HG02798 (cell line): ENCODE measurements around the gene MYO1F.
"Not testable (repeated sequence)": the region's sequence is repeated elsewhere in the genome, so short reads cannot be mapped to it uniquely, and the experiment has no call there.

Experiments
- ATAC-seq: cut with Tn5 transposase; IDR thresholded peaks from one replicate; pipeline ENCODE4 v1.9.1; 2021; ENCODE audit warnings: mild to moderate bottlenecking; ENCODE audit not compliant: unreplicated experiment, poor library complexity

Gene MYO1F

GRCh38 chr19:8525401-8525684 is 51.9 kb downstream of the MYO1F start:
- no peak for ATAC-seq

GRCh38 chr19:8519388-8519787 is 57.9 kb downstream of the MYO1F start:
- ATAC-seq = no peak

GRCh38 chr19:8518536-8518935 is 58.7 kb downstream of the MYO1F start:
- no peak for ATAC-seq

- ATAC-seq = no peak
These were observed 59.4 kb downstream of the MYO1F start for GRCh38 chr19:8517551-8518442.

GRCh38 chr19:8515317-8515716 is 61.9 kb downstream of the MYO1F start:
- ATAC-seq = no peak

- ATAC-seq = not testable (repeated sequence)
These were observed 62.7 kb downstream of the MYO1F start for GRCh38 chr19:8514505-8515009.

GRCh38 chr19:8513687-8514504 is 63.3 kb downstream of the MYO1F start, which contains the start of gene ZNF414:
TSS of gene ZNF414 (minus strand) at chr19:8514167. CDS start at chr19:8514046, 121 bp downstream.
- ATAC-seq = peak; percentile 86

GRCh38 chr19:8513036-8513686 is 64.1 kb downstream of the MYO1F start:
- ATAC-seq = no peak

- ATAC-seq = no peak
These were observed 64.9 kb downstream of the MYO1F start for GRCh38 chr19:8512115-8512967.

- ATAC-seq = no peak
These were observed 65.6 kb downstream of the MYO1F start for GRCh38 chr19:8511573-8512101.

GRCh38 chr19:8510589-8511115 is 66.6 kb downstream of the MYO1F start:
- ATAC-seq = no peak

GRCh38 chr19:8506402-8506957 is 70.8 kb downstream of the MYO1F start:
- ATAC-seq = no peak

- no peak for ATAC-seq
These were observed 71.4 kb downstream of the MYO1F start for GRCh38 chr19:8505680-8506401.

GRCh38 chr19:8504919-8505318 is 72.3 kb downstream of the MYO1F start:
- ATAC-seq = no peak

GRCh38 chr19:8504171-8504570 is 73.1 kb downstream of the MYO1F start:
- no peak for ATAC-seq

GRCh38 chr19:8503510-8503909 is 73.7 kb downstream of the MYO1F start:
- no peak for ATAC-seq

- no peak for ATAC-seq
These were observed 75.3 kb downstream of the MYO1F start for GRCh38 chr19:8501981-8502380.

- ATAC-seq = no peak
These were observed 75.7 kb downstream of the MYO1F start for GRCh38 chr19:8501516-8501915.
